A549 treated with Hydrocortisone at 1 μM for 4 hours (cell line): Measurements from ENCODE around the gene FKBP7. TPM values are rescaled to one million over a fixed set of nuclear protein-coding genes. Genes with fewer than 3 reads are reported as not detected.

Experiments used
- total RNA-seq: library from RNA; stranded (reverse); fragments of 200-300 nt; extraction: Qiagen RNA extraction; gene quantifications from 5 replicates; pipeline ENCODE4 v1.2.3, GENCODE V29; 2022

The FKBP7 gene
- 8.7 to 12.3 TPM (median 11.1 TPM) in 5 replicates for total RNA-seq

GRCh38 chr2:178478439-178479274 lies at the start of gene FKBP7:
TSS of gene FKBP7 (minus strand) at chr2:178478600. CDS start at chr2:178478499, 101 bp downstream.

GRCh38 chr2:178480227-178481181 lies 2.1 kb upstream of the FKBP7 start, which contains the start of gene PLEKHA3:
TSS of gene PLEKHA3 (plus strand) at chr2:178480457. CDS start at chr2:178480870, 413 bp downstream.

GRCh38 chr2:178450774-178451525 lies 27.4 kb downstream of the FKBP7 start, which contains the start of the genes PJVK and PRKRA:
TSS of gene PJVK (plus strand) at chr2:178451378. CDS start at chr2:178453410, 2,032 bp downstream.
TSS of gene PRKRA (minus strand) at chr2:178451175. CDS start at chr2:178451030, 145 bp downstream.

Other genes with a start within 250 kb of the FKBP7 start
- gene PRKRA, start 27.4 kb downstream of the FKBP7 start, total RNA-seq = 26.6 to 32.1 TPM (median 29.9 TPM) in 5 replicates
- 1.5 to 2.2 TPM (median 1.5 TPM) in 5 replicates for gene PJVK, start 27.2 kb downstream of the FKBP7 start, total RNA-seq
- 10.9 to 15.9 TPM (median 15.7 TPM) in 5 replicates for gene PLEKHA3, start 1.9 kb upstream of the FKBP7 start, total RNA-seq